Keratinocyte (primary cell): Measurements from ENCODE around the gene CMKLR1. TPM values are rescaled to one million over a fixed set of nuclear protein-coding genes. Genes with fewer than 3 reads are reported as not detected.

Source experiments
- DNase-seq: peaks from one replicate; pipeline ENCODE4 v3.0.0-alpha.2; 2011; ENCODE audit warnings: low read depth, missing footprints, low spot score
- FAIRE-seq: peaks from 2 replicates; lab custom pipeline; 2011; peaks lifted over from hg19 to GRCh38; lab: Jason Lieb, UNC
- H2AFZ ChIP-seq: 2 replicates; pipeline ENCODE4 v1.6.0; 2012; ENCODE audit warnings: low read length, control low read depth, inconsistent platforms; ENCODE audit not compliant: control insufficient read depth
- H3K27ac ChIP-seq: 2 replicates; pipeline ENCODE4 v1.5.1; 2011; ENCODE audit warnings: low read length; ENCODE audit not compliant: control insufficient read depth, insufficient read depth
- H3K27me3 ChIP-seq: 3 replicates; pipeline ENCODE4 v1.6.0; 2011; ENCODE audit warnings: low read length; ENCODE audit not compliant: control insufficient read depth, insufficient read depth; ENCODE audit errors: extremely low read depth
- H3K36me3 ChIP-seq, 2 experiments: 2 replicates in 1 of 2; 3 replicates in 1 of 2; pipeline ENCODE4 v1.5.1; 2011; ENCODE audit warnings: low read length in 2 of 2, mild to moderate bottlenecking in 1 of 2; ENCODE audit not compliant: control insufficient read depth in 2 of 2, insufficient read depth in 2 of 2; ENCODE audit errors: extremely low read depth in 1 of 2
- H3K4me1 ChIP-seq: 3 replicates; pipeline ENCODE4 v1.5.1; 2011; ENCODE audit warnings: low read length; ENCODE audit not compliant: control insufficient read depth, insufficient read depth; ENCODE audit errors: extremely low read depth
- H3K4me2 ChIP-seq: 3 replicates; pipeline ENCODE4 v1.6.0; 2011; ENCODE audit warnings: low read depth, low read length; ENCODE audit not compliant: control insufficient read depth, insufficient read depth; ENCODE audit errors: extremely low read depth
- H3K4me3 ChIP-seq, 3 experiments: fragments of 200-600 bp in 1 of 3; sonication (generic) in 1 of 3; 2 replicates in 2 of 3; 3 replicates in 1 of 3; pipeline ENCODE4 v1.5.1; 2011 to 2016; ENCODE audit warnings: low read length in 3 of 3, mild to moderate bottlenecking in 3 of 3, control low read depth in 2 of 3, inconsistent platforms in 1 of 3, low read depth in 1 of 3, mixed read lengths in 1 of 3, mixed run types in 1 of 3, moderate library complexity in 1 of 3; ENCODE audit not compliant: control insufficient read depth in 2 of 3, insufficient read depth in 2 of 3; ENCODE audit errors: extremely low read depth in 1 of 3
- H3K79me2 ChIP-seq: 2 replicates; pipeline ENCODE4 v1.6.0; 2012; ENCODE audit warnings: low read length; ENCODE audit not compliant: control insufficient read depth, insufficient read depth
- H3K9ac ChIP-seq: 3 replicates; pipeline ENCODE4 v1.6.0; 2011; ENCODE audit warnings: low read length; ENCODE audit not compliant: control insufficient read depth, insufficient read depth; ENCODE audit errors: extremely low read depth
- H3K9me1 ChIP-seq: 3 replicates; pipeline ENCODE4 v1.6.0; 2011; ENCODE audit warnings: low read length; ENCODE audit not compliant: control insufficient read depth, insufficient read depth; ENCODE audit errors: extremely low read depth
- H3K9me3 ChIP-seq: 2 replicates; pipeline ENCODE4 v1.5.1; 2012; ENCODE audit warnings: low read depth, low read length; ENCODE audit not compliant: control insufficient read depth
- H4K20me1 ChIP-seq: 3 replicates; pipeline ENCODE4 v1.6.0; 2011; ENCODE audit warnings: low read length; ENCODE audit not compliant: control insufficient read depth, insufficient read depth; ENCODE audit errors: extremely low read depth
- EZH2 ChIP-seq: IDR thresholded peaks from one replicate; pipeline ENCODE4 v1.6.1; 2012; ENCODE audit warnings: inconsistent platforms, mild to moderate bottlenecking, low read length, moderate library complexity
- dilution Hi-C: fragments of 300-500 bp; cut with MboI; formaldehyde crosslinking; loops from one replicate; pipeline ENCODE4 v1.7.0; 2020; ENCODE audit warnings: low sequenced_read_pairs; ENCODE audit not compliant: extremely low pct_ligation_motif_present
- polyA plus RNA-seq, 5 experiments: library from polyadenylated mRNA; depleted of rRNA in 3 of 5; stranded (reverse) in 3 of 5; stranded (forward) in 1 of 5; unstranded in 1 of 5; fragments of >200 nt; gene quantifications; 1 replicate in 1 of 5; 2 replicates in 3 of 5; 3 replicates in 1 of 5; pipeline versions ENCODE4 v1.2.1 to v1.2.3, GENCODE V29; 2011 to 2012; ENCODE audit warnings: missing spikeins in 2 of 5, low read depth in 1 of 5, low replicate concordance in 1 of 5
- TF ChIP-seq, protein P1 (sequence below), 3 experiments: IDR thresholded peaks in 1 of 3; conservative IDR thresholded peaks in 1 of 3; optimal IDR thresholded peaks in 1 of 3; 2 replicates in 2 of 3; 3 replicates in 1 of 3; pipeline versions ENCODE3 to v1.5.1; 2011; ENCODE audit warnings: low read length in 3 of 3, mild to moderate bottlenecking in 3 of 3, moderate library complexity in 2 of 3, control low read depth in 1 of 3, inconsistent platforms in 1 of 3; ENCODE audit not compliant: insufficient read depth in 2 of 3; ENCODE audit errors: extremely low read depth in 1 of 3

Gene CMKLR1
- polyA plus RNA-seq, 1 donor (not counting 4 experiments of a cell fraction or from before 2014, with no cell fraction given): not detected

DNA sequence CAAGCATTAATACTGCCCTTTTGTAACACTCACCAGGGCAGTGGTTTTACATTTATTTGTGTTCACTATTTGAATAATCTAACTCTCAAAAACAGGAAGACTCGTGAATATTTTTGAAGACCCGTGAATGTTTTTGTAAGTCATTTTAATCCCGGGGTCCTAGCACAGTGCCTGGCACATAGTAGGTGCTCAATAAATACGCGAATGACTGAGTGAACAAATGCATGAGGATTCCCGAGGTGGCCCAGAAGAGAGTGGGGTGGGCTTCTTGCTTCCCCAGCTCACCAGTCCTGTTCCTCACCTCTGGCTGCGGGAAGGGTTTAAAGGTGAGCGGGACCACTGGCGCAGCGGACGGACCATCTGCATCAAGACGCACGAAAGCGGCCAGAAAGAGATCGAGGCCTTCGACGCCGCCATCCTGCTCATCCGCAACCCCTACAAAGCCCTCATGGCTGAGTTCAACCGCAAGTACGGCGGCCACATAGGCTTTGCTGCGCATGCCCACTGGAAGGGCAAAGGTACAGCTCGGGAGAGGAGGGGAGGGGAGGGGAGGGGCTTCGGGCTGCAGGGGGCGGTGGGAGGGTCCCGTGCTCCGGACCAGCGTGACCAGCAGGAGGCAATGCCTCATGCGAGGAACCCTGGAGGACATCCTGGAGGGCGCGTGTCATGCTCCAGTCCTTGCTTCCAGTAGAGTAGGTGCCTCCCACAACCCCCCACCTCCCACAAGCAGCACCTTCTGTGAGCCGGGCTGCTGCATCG, 98.9 kb downstream of the CMKLR1 start:
- Histone ChIP-seq H3K27ac (no peak overlapping the region), H3K4me3 (no peak overlapping the region), H3K9ac (no peak overlapping the region), H3K4me2 (no peak overlapping the region), H3K27me3 (peaks cover 5% of the 10 kb centered on the region), H3K4me1 (no peaks in the 10 kb centered on the region), H4K20me1 (no peaks in the 10 kb centered on the region), H3K36me3 (no peaks in the 10 kb centered on the region), H3K79me2 (no peaks in the 10 kb centered on the region), H3K9me3 (no peaks in the 10 kb centered on the region), H3K9me1 (no peaks in the 10 kb centered on the region), H2AFZ (no peak overlapping the region)
- dilution Hi-C loops: no loop called here
- FAIRE-seq (no peak), DNase-seq (no peak)
- TF ChIP-seq EZH2: no peak
- TF ChIP-seq, protein P1, sequence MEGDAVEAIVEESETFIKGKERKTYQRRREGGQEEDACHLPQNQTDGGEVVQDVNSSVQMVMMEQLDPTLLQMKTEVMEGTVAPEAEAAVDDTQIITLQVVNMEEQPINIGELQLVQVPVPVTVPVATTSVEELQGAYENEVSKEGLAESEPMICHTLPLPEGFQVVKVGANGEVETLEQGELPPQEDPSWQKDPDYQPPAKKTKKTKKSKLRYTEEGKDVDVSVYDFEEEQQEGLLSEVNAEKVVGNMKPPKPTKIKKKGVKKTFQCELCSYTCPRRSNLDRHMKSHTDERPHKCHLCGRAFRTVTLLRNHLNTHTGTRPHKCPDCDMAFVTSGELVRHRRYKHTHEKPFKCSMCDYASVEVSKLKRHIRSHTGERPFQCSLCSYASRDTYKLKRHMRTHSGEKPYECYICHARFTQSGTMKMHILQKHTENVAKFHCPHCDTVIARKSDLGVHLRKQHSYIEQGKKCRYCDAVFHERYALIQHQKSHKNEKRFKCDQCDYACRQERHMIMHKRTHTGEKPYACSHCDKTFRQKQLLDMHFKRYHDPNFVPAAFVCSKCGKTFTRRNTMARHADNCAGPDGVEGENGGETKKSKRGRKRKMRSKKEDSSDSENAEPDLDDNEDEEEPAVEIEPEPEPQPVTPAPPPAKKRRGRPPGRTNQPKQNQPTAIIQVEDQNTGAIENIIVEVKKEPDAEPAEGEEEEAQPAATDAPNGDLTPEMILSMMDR (optimal IDR thresholded peaks at IDR 0.05 in 1 of 3, IDR thresholded peaks at IDR 0.05 in 1 of 3, conservative IDR thresholded peaks at IDR 0.05 in 1 of 3; ENCODE audit: extremely low read depth in 1 of 3, insufficient read depth in 2 of 3, low read length in 3 of 3): no peak

DNA sequence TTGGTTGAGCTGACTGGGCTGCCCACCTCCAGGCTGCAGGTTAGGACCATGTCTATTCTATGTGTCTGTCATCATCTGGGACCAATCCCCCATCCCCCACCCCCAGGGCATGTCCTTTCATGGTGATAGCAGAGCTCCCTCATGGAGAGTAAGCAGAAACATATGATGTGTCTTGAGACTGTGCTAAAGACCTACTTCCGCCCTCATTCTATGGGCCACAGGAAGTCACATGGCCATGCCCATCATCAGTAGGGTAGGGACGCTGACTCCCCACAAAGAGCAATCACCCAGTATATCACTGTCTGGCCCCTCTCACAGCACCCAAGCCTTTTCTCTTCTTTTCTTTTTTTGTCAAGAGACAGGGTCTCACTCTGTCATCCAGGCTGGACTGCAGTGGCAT, 99.7 kb downstream of the CMKLR1 start:
- H2AFZ ChIP-seq: no peak overlapping the region
- TF ChIP-seq, protein P1 (optimal IDR thresholded peaks at IDR 0.05 in 1 of 3, IDR thresholded peaks at IDR 0.05 in 1 of 3, conservative IDR thresholded peaks at IDR 0.05 in 1 of 3; ENCODE audit: extremely low read depth in 1 of 3, insufficient read depth in 2 of 3, low read length in 3 of 3): no peak
- TF ChIP-seq EZH2: no peak
- no peak overlapping the region for H3K9ac ChIP-seq
- no peak overlapping the region for H3K27ac ChIP-seq
- no peaks in the 10 kb centered on the region for H3K9me3 ChIP-seq
- dilution Hi-C loops: no loop called here
- FAIRE-seq (no peak), DNase-seq (no peak)
- H3K36me3 ChIP-seq: no peaks in the 10 kb centered on the region
- H3K4me3 ChIP-seq: no peak overlapping the region
- no peaks in the 10 kb centered on the region for H3K4me1 ChIP-seq
- H3K9me1 ChIP-seq: no peaks in the 10 kb centered on the region
- H3K79me2 ChIP-seq: no peaks in the 10 kb centered on the region
- H4K20me1 ChIP-seq: no peaks in the 10 kb centered on the region
- H3K4me2 ChIP-seq: no peak overlapping the region
- peaks cover 5% of the 10 kb centered on the region for H3K27me3 ChIP-seq
